ENCODE results near the gene RELN.

RELN gene

DNA sequence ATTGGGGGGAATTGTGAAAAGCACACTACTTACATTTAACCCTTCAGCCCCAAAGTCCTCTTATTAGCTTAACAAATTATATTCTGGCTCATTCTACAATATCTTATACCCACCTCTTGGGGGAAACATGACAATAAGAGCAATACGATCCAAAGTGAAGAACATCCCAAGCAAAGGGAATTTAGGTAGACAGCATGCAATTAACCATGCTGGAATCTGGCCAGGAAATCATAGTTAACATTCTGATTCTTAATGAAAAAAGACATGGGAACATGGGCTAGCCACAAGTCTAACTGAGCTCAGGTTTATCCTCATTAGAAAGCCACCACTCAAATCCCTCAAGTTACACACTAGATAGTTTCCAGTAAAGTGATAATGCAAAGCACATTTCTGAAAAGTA lies 301.5 kb downstream of the RELN start:
- no peak for TF ChIP-seq CTCF (IDR thresholded peaks at IDR 0.05)
- H3K4me1 ChIP-seq (ENCODE audit: control insufficient read depth in 1 of 2, insufficient read depth in 1 of 2, low read depth in 1 of 2, low read length in 1 of 2) = no peaks in the 10 kb centered on the region
- H3K27me3 ChIP-seq = no peaks in the 10 kb centered on the region
- no peak overlapping the region for H3K27ac ChIP-seq
- no peaks in the 10 kb centered on the region for H3K36me3 ChIP-seq
- H3K4me3 ChIP-seq (ENCODE audit: low read depth in 1 of 2, low read length in 1 of 2) = no peak overlapping the region
- H3K9me3 ChIP-seq = no peaks in the 10 kb centered on the region

- Histone ChIP-seq H3K36me3 (no peaks in the 10 kb centered on the region), H3K9me3 (no peaks in the 10 kb centered on the region), H3K27me3 (no peaks in the 10 kb centered on the region), H3K4me1 (ENCODE audit: control insufficient read depth in 1 of 2, insufficient read depth in 1 of 2, low read depth in 1 of 2, low read length in 1 of 2) (no peaks in the 10 kb centered on the region), H3K4me3 (ENCODE audit: low read depth in 1 of 2, low read length in 1 of 2) (no peak overlapping the region), H3K27ac (no peak overlapping the region)
- TF ChIP-seq CTCF (IDR thresholded peaks at IDR 0.05) = no peak
These were observed 302.2 kb downstream of the RELN start for GRCh38 chr7:103687272-103687671.

- no peaks in the 10 kb centered on the region for H3K4me1 ChIP-seq (ENCODE audit: control insufficient read depth in 1 of 2, insufficient read depth in 1 of 2, low read depth in 1 of 2, low read length in 1 of 2)
- H3K4me3 ChIP-seq (ENCODE audit: low read depth in 1 of 2, low read length in 1 of 2) = no peak overlapping the region
- H3K36me3 ChIP-seq = no peaks in the 10 kb centered on the region
- no peak for TF ChIP-seq CTCF (IDR thresholded peaks at IDR 0.05)
- H3K27me3 ChIP-seq = no peaks in the 10 kb centered on the region
- no peaks in the 10 kb centered on the region for H3K9me3 ChIP-seq
- H3K27ac ChIP-seq = no peak overlapping the region
These were observed 302.7 kb downstream of the RELN start for GRCh38 chr7:103686763-103687162.

- Histone ChIP-seq H3K4me3 (ENCODE audit: low read depth in 1 of 2, low read length in 1 of 2) (no peak overlapping the region), H3K36me3 (no peaks in the 10 kb centered on the region), H3K27me3 (no peaks in the 10 kb centered on the region), H3K27ac (no peak overlapping the region), H3K9me3 (no peaks in the 10 kb centered on the region), H3K4me1 (ENCODE audit: control insufficient read depth in 1 of 2, insufficient read depth in 1 of 2, low read depth in 1 of 2, low read length in 1 of 2) (no peaks in the 10 kb centered on the region)
- no peak for TF ChIP-seq CTCF (IDR thresholded peaks at IDR 0.05)
These were observed 303.4 kb downstream of the RELN start for GRCh38 chr7:103686064-103686463.

DNA sequence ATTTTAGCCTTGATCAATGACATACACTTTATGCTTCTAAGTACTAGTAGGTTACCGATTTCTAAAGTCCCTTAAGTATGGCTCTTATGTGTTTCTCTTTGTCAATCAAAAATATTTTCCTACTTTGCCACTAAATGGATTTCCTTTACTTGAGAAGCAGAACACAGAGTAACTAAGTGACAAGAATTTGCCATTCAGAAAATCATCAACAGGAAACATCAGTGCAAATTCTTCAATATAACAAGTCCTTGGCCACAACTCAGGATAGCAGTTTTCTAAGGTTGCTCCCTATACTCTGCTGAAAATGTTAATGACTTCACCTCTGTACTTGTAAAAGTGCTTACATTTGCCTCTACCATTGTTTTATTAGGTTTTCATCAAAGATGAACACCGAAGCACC lies 303.8 kb downstream of the RELN start:
- Histone ChIP-seq H3K27me3 (no peaks in the 10 kb centered on the region), H3K9me3 (no peaks in the 10 kb centered on the region), H3K4me1 (ENCODE audit: control insufficient read depth in 1 of 2, insufficient read depth in 1 of 2, low read depth in 1 of 2, low read length in 1 of 2) (no peaks in the 10 kb centered on the region), H3K27ac (no peak overlapping the region), H3K4me3 (ENCODE audit: low read depth in 1 of 2, low read length in 1 of 2) (no peak overlapping the region), H3K36me3 (no peaks in the 10 kb centered on the region)
- TF ChIP-seq CTCF (IDR thresholded peaks at IDR 0.05) = no peak

DNA sequence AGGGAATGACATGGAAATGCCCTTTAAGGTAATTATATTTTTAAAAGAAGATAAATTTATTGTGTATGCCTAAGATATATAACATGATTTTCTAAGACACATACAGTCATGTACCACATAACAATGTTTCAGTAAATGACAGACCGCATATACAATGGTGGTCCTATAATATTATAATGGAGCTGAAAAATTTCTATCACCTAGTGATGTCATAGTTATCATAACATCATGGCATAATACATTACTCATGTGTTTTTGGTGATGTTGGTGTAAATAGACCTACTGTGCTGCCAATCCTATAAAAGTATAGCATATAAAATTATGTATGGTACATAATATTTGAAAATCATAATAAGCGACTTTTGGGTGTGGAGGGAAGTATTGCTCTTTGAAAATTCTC lies 306.1 kb downstream of the RELN start:
- H3K27ac ChIP-seq = no peak overlapping the region
- no peaks in the 10 kb centered on the region for H3K36me3 ChIP-seq
- no peaks in the 10 kb centered on the region for H3K9me3 ChIP-seq
- no peaks in the 10 kb centered on the region for H3K4me1 ChIP-seq (ENCODE audit: control insufficient read depth in 1 of 2, insufficient read depth in 1 of 2, low read depth in 1 of 2, low read length in 1 of 2)
- no peaks in the 10 kb centered on the region for H3K27me3 ChIP-seq
- no peak overlapping the region for H3K4me3 ChIP-seq (ENCODE audit: low read depth in 1 of 2, low read length in 1 of 2)
- TF ChIP-seq CTCF (IDR thresholded peaks at IDR 0.05) = no peak

Measured in neutrophil (primary cell).